SK-N-SH (cell line): ENCODE measurements around the gene DNAH11. TPM values are rescaled to one million over a fixed set of nuclear protein-coding genes. Genes with fewer than 3 reads are reported as not detected.

ENCODE experiments used
- CTCF ChIA-PET: fragments of 300-600, 350-600 bp; formaldehyde crosslinking; extraction: SDS; loops from one replicate; lab custom pipeline; 2021; lab: Yijun Ruan, JAX
- POLR2A ChIA-PET: fragments of 350-600 bp; sonication (Branson Sonifier 250); formaldehyde crosslinking; extraction: SDS; loops from one replicate; lab custom pipeline; 2020; ENCODE audit warnings: antibody characterized with exemption, inconsistent platforms; lab: Yijun Ruan, JAX
- DNase-seq: peaks from one replicate; pipeline ENCODE4 v3.0.0; 2012
- H2AFZ ChIP-seq: fragments of 200-600 bp; sonication (generic); 2 replicates; pipeline ENCODE4 v1.8.1; 2016; ENCODE audit warnings: antibody characterized with exemption, mild to moderate bottlenecking, low read depth
- H3F3A ChIP-seq: fragments of 200-600 bp; sonication (generic); replicated peaks from 2 replicates; pipeline ENCODE3; 2016; ENCODE audit warnings: antibody characterized with exemption, mild to moderate bottlenecking; ENCODE audit not compliant: insufficient read depth
- H3K27ac ChIP-seq, 2 experiments: fragments of 200-500 bp in 1 of 2; fragments of 200-600 bp in 1 of 2; sonication (Bioruptor generic) in 1 of 2; sonication (generic), shearing (Covaris generic) in 1 of 2; 2 replicates each; pipeline versions ENCODE4 v1.5.1 to v1.6.1; 2014 to 2016; ENCODE audit warnings: low read depth in 2 of 2, inconsistent platforms in 1 of 2, low read length in 1 of 2, mild to moderate bottlenecking in 1 of 2, mixed read lengths in 1 of 2
- H3K27me3 ChIP-seq: fragments of 200-600 bp; sonication (generic), shearing (Covaris generic); 2 replicates; pipeline ENCODE4 v1.6.1; 2016; ENCODE audit warnings: mixed run types; ENCODE audit not compliant: insufficient read depth
- H3K36me3 ChIP-seq, 2 experiments: fragments of 200-500 bp in 1 of 2; fragments of 200-600 bp in 1 of 2; sonication (Bioruptor generic) in 1 of 2; sonication (generic) in 1 of 2; replicated peaks in 1 of 2; 2 replicates each; pipeline versions ENCODE3 to v1.5.1; 2014 to 2016; ENCODE audit warnings: low read length in 1 of 2, mild to moderate bottlenecking in 1 of 2; ENCODE audit not compliant: insufficient read depth in 2 of 2, control insufficient read depth in 1 of 2
- H3K4me1 ChIP-seq, 2 experiments: fragments of 200-500 bp in 1 of 2; fragments of 200-600 bp in 1 of 2; sonication (Bioruptor generic) in 1 of 2; sonication (generic), shearing (Covaris generic) in 1 of 2; 2 replicates each; pipeline versions ENCODE4 v1.5.1 to v1.6.1; 2014 to 2016; ENCODE audit warnings: low read depth in 1 of 2, low read length in 1 of 2, mixed run types in 1 of 2; ENCODE audit not compliant: insufficient read depth in 2 of 2, control insufficient read depth in 1 of 2
- H3K4me2 ChIP-seq: fragments of 200-600 bp; sonication (generic), shearing (Covaris generic); 2 replicates; pipeline ENCODE4 v1.6.1; 2017; ENCODE audit warnings: mixed run types
- H3K4me3 ChIP-seq, 2 experiments: fragments of 200-500 bp in 1 of 2; fragments of 200-600 bp in 1 of 2; sonication (Bioruptor generic) in 1 of 2; sonication (generic), shearing (Covaris generic) in 1 of 2; 2 replicates each; pipeline versions ENCODE4 v1.5.1 to v1.8.1; 2014 to 2016; ENCODE audit warnings: low read depth in 2 of 2, inconsistent platforms in 1 of 2, low read length in 1 of 2, mild to moderate bottlenecking in 1 of 2, mixed read lengths in 1 of 2, moderate library complexity in 1 of 2
- H3K79me2 ChIP-seq: fragments of 200-600 bp; sonication (generic); 2 replicates; pipeline ENCODE4 v1.8.1; 2017; ENCODE audit warnings: mild to moderate bottlenecking; ENCODE audit not compliant: insufficient read depth
- H3K9ac ChIP-seq: fragments of 200-600 bp; sonication (generic); 2 replicates; pipeline ENCODE4 v1.6.1; 2017; ENCODE audit warnings: mixed run types
- H3K9me2 ChIP-seq: fragments of 200-600 bp; sonication (generic); 2 replicates; pipeline ENCODE4 v1.6.1; 2017; ENCODE audit warnings: mixed run types
- H3K9me3 ChIP-seq: fragments of 200-600 bp; sonication (generic); 2 replicates; pipeline ENCODE4 v1.6.1; 2017; ENCODE audit warnings: mixed run types, mild to moderate bottlenecking, moderate library complexity
- H4K20me1 ChIP-seq: fragments of 200-600 bp; sonication (generic); 2 replicates; pipeline ENCODE4 v1.6.1; 2017; ENCODE audit warnings: mild to moderate bottlenecking, mixed run types; ENCODE audit not compliant: insufficient read depth
- ELF1 ChIP-seq: IDR thresholded peaks from 2 replicates; pipeline ENCODE4 v1.4.0; 2012
- EP300 ChIP-seq, 2 experiments: IDR thresholded peaks; 2 replicates each; pipeline versions ENCODE4 v1.4.0 to v1.6.1; 2012; ENCODE audit warnings: borderline replicate concordance in 1 of 2, low read depth in 1 of 2, low read length in 1 of 2
- FOXJ3 ChIP-seq: sonication (generic); formaldehyde crosslinking; IDR thresholded peaks from 2 replicates; pipeline ENCODE4 v1.5.1; 2020; ENCODE audit warnings: mild to moderate bottlenecking, missing genetic modification reagents
- JUND ChIP-seq: IDR thresholded peaks from 2 replicates; pipeline ENCODE4 v1.4.0; 2012
- NRF1 ChIP-seq: IDR thresholded peaks from 2 replicates; pipeline ENCODE4 v1.6.1; 2012; ENCODE audit warnings: low read depth, mild to moderate bottlenecking, low read length
- POLR2AphosphoS5 ChIP-seq: IDR thresholded peaks from 2 replicates; pipeline ENCODE4 v1.6.1; 2012; ENCODE audit warnings: low read depth, low read length
- RCOR1 ChIP-seq: fragments of 150-350 bp; IDR thresholded peaks from 2 replicates; pipeline ENCODE4 v1.6.1; 2017; ENCODE audit warnings: antibody characterized with exemption, low read length
- REST ChIP-seq: IDR thresholded peaks from 2 replicates; pipeline ENCODE4 v1.6.1; 2012; ENCODE audit warnings: mild to moderate bottlenecking, low read depth, low read length, moderate library complexity
- SIN3A ChIP-seq: IDR thresholded peaks from 2 replicates; pipeline ENCODE4 v1.6.1; 2012; ENCODE audit warnings: low read depth, mild to moderate bottlenecking, low read length, moderate library complexity, borderline replicate concordance
- SMC3 ChIP-seq: IDR thresholded peaks from 2 replicates; pipeline ENCODE4 v1.6.1; 2012; ENCODE audit warnings: low read depth, low read length, improper control_type of control experiment
- TCF12 ChIP-seq: IDR thresholded peaks from 2 replicates; pipeline ENCODE4 v1.4.0; 2012
- YY1 ChIP-seq: IDR thresholded peaks from 2 replicates; pipeline ENCODE4 v1.4.0; 2012; ENCODE audit warnings: low read depth, mild to moderate bottlenecking
- ZBTB33 ChIP-seq: IDR thresholded peaks from 2 replicates; pipeline ENCODE4 v1.4.0; 2012; ENCODE audit warnings: low read depth, borderline replicate concordance
- polyA plus RNA-seq, 3 experiments: library from polyadenylated mRNA; depleted of rRNA; stranded (reverse); fragments of >200 nt; gene quantifications; 2 replicates each; pipeline ENCODE4 v1.2.3, GENCODE V29; 2012
- TF ChIP-seq, protein P1 (sequence below): fragments of 150-350 bp; IDR thresholded peaks from 2 replicates; pipeline ENCODE4 v1.6.1; 2017; ENCODE audit warnings: antibody characterized with exemption, low read length, low read depth, borderline replicate concordance
- TF ChIP-seq, protein P2 (sequence below): IDR thresholded peaks from 2 replicates; pipeline ENCODE4; 2012
- TF ChIP-seq, protein P3 (sequence below): fragments of 200-600 bp; sonication (generic); IDR thresholded peaks from 2 replicates; pipeline ENCODE4 v1.6.1; 2017; ENCODE audit warnings: antibody characterized with exemption, mild to moderate bottlenecking, moderate library complexity

Gene DNAH11
- polyA plus RNA-seq, 1 of the 3 experiments (the other 2 are of a cell fraction), result 0.77 TPM

DNA sequence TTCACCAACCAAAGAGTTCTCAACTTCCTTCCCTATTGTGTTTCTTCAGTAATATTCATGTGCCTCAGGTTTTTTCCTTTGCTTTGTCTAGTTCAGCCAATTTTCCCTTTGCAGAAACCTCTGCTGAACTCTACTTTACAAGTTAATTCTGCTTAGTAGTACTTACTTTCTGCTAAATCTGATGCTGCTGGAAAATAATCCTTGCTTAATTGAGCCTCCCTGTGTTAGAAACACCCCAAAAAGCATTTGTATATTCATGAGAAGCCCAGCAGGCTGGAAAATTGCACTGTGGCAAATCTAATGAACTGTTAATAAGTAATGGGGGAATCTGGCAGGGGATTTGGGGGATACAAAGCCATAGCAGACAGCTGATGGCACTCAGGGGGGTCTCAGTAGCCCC lies 324.4 kb downstream of the DNAH11 start:
- TF ChIP-seq ZBTB33, result no peak
- TF ChIP-seq, protein P1, sequence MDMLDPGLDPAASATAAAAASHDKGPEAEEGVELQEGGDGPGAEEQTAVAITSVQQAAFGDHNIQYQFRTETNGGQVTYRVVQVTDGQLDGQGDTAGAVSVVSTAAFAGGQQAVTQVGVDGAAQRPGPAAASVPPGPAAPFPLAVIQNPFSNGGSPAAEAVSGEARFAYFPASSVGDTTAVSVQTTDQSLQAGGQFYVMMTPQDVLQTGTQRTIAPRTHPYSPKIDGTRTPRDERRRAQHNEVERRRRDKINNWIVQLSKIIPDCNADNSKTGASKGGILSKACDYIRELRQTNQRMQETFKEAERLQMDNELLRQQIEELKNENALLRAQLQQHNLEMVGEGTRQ, result no peak
- TF ChIP-seq EP300 (IDR thresholded peaks at IDR 0.05; ENCODE audit: borderline replicate concordance in 1 of 2, low read depth in 1 of 2, low read length in 1 of 2), result no peak
- TF ChIP-seq JUND, result no peak
- no peak for TF ChIP-seq SIN3A
- TF ChIP-seq YY1, result no peak
- no peak for TF ChIP-seq ELF1
- TF ChIP-seq, protein P2, sequence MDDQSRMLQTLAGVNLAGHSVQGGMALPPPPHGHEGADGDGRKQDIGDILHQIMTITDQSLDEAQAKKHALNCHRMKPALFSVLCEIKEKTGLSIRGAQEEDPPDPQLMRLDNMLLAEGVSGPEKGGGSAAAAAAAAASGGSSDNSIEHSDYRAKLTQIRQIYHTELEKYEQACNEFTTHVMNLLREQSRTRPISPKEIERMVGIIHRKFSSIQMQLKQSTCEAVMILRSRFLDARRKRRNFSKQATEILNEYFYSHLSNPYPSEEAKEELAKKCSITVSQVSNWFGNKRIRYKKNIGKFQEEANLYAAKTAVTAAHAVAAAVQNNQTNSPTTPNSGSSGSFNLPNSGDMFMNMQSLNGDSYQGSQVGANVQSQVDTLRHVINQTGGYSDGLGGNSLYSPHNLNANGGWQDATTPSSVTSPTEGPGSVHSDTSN, result no peak
- no peak for TF ChIP-seq SMC3
- TF ChIP-seq TCF12, result no peak
- TF ChIP-seq NRF1, result no peak
- no peak for TF ChIP-seq POLR2AphosphoS5
- TF ChIP-seq REST, result no peak
- TF ChIP-seq RCOR1, result no peak
- TF ChIP-seq FOXJ3 (CRISPR knock-in tag), result no peak
- TF ChIP-seq, protein P3, sequence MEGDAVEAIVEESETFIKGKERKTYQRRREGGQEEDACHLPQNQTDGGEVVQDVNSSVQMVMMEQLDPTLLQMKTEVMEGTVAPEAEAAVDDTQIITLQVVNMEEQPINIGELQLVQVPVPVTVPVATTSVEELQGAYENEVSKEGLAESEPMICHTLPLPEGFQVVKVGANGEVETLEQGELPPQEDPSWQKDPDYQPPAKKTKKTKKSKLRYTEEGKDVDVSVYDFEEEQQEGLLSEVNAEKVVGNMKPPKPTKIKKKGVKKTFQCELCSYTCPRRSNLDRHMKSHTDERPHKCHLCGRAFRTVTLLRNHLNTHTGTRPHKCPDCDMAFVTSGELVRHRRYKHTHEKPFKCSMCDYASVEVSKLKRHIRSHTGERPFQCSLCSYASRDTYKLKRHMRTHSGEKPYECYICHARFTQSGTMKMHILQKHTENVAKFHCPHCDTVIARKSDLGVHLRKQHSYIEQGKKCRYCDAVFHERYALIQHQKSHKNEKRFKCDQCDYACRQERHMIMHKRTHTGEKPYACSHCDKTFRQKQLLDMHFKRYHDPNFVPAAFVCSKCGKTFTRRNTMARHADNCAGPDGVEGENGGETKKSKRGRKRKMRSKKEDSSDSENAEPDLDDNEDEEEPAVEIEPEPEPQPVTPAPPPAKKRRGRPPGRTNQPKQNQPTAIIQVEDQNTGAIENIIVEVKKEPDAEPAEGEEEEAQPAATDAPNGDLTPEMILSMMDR, result no peak
- H3K4me1 ChIP-seq, result no peaks in the 10 kb centered on the region; a peak in 1 of 4 replicates
- no peak for DNase-seq
- no peaks in the 10 kb centered on the region for H3K9me2 ChIP-seq
- no peak overlapping the region for H3K9ac ChIP-seq
- H3F3A ChIP-seq, result no peaks in the 10 kb centered on the region
- ChIA-PET POLR2A (no interaction called here), CTCF (interaction anchor here (0.8 kb wide), 1 partner anchor 100 kb away, joined by 3 read pairs; no protein-coding TSS in a partner anchor)
- H4K20me1 ChIP-seq, result no peaks in the 10 kb centered on the region
- peaks cover under 1% of the 10 kb centered on the region; the same call in 1 of the 2 replicates for H3K27me3 ChIP-seq
- no peak overlapping the region for H3K4me2 ChIP-seq
- no peaks in the 10 kb centered on the region for H3K36me3 ChIP-seq
- H3K79me2 ChIP-seq, result no peaks in the 10 kb centered on the region
- H2AFZ ChIP-seq, result no peak overlapping the region
- no peaks in the 10 kb centered on the region for H3K9me3 ChIP-seq
- no peak overlapping the region for H3K27ac ChIP-seq
- H3K4me3 ChIP-seq, result no peak overlapping the region
